NCI-H524 treated with DMSO at 0.1 percent for 48 hours (cell line): Measurements from ENCODE around the gene FAM120B.
"Not testable (repeated sequence)": the region's sequence is repeated elsewhere in the genome, so short reads cannot be mapped to it uniquely, and the experiment has no call there.

ENCODE experiments used
- DNase-seq: peaks from one replicate; lab custom pipeline; 2025; lab: John Stamatoyannopoulos, UW

The FAM120B gene

GRCh38 chr6:170388113-170388512 lies 81.6 kb downstream of the FAM120B start:
- DNase-seq, result no peak

DNA sequence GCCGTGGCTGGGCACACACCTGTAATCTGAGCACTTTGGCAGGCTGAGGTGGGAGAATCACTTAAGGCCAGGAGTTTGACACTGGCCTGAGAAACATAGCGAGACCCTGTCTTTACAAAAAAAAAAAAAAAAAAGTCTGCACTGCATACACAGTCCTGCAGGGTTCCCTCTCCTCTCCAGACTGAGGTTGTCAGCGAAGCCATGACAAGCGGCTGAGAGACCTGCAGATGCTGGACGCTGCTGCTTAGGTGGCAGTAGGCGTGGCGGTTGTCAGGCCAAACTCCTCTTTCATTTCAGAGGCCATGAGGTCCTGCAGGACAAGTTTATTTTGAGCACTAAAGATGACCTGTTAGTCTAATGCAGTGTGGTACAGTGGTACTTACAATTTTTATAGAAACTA lies 86.5 kb downstream of the FAM120B start:
- DNase-seq, result no peak

DNA sequence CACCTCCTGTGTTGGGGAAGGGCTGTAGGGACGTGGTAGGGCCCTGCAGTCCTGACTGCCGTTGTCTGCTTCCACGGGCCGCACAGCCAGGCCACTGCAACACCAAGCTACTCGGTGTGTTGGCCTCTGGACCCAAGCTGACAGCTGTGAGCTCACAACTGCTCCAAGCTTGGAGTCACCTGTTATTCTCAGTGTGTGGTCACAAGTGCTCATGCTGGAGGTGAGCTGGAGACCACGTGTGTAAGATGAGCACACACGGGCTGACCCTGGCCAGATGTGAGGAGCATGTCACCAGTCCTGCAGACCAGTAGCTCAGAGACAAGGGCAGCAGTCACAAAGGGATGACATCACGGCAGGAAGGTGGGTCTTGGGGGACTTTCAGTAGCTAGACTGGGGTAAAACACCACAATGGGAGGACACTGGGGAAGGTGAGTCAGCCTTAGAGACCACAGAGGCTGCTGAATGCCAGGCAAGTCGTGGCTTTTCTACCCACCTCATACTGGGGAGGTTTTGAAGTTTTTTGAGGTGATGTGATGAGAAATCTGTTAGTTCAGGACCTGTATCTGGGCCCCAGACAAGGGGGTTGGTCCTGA lies 87.3 kb downstream of the FAM120B start:
- no peak for DNase-seq

- DNase-seq, result no peak
Measured at GRCh38 chr6:170394980-170395379, 88.4 kb downstream of the FAM120B start.

- DNase-seq, result not testable (repeated sequence)
Measured at GRCh38 chr6:170398743-170399369, 92.3 kb downstream of the FAM120B start.

DNA sequence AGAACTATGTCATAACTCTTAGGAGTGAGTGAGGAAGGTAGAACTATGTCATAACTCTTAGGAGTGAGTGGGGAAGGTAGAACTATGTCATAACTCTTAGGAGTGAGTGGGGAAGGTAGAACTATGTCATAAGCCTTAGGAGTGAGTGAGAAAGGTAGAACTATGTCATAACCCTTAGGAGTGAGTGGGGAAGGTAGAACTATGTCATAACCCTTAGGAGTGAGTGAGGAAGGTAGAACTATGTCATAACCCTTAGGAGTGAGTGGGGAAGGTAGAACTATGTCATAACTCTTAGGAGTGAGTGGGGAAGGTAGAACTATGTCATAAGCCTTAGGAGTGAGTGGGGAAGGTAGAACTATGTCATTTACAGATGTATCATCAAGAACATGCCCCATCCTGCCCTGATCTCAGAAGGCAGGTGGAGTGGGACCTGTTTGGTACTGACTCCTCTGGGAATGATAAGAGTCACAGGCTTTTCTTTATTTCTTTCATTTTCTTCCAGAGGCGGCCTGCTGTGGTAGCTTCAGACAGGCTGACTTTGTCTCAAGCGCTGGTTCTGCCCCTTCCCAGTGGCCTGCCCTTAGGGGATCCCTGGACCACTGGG lies 93.5 kb downstream of the FAM120B start:
- DNase-seq, result not testable (repeated sequence)

DNA sequence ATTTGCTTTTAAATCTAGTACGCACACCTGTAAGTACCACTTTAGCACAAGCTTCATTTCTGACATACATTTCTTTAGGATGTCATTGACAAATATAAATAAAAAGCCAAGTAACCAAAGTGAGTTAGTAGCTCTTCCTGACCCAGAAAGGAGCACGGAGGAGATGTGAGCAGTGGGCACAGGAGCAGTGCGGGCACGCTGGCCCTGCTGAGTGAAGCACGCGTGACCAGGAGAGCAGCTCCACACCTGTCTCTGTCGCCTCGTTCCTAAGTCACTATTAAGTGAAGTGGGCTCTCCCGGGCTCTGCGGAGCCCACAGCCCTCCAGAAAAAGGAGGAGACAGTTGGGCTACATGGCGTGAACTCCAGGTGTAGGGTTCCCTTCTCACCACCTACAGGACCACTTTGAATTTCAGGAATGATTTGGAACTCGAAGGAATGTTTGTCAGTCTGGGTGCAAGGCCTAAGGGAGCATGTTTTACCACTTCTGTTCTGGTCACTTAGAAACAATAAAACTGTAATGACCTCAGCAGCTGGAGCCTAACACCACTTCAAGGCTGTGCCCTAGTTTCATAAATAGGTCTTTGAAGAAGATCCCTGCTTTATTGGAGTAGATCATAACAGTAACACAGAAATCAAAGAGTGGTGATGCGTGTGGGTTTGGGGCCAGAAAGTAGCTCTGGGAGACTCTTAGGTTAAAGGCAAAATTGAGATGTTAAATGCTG lies 95.9 kb downstream of the FAM120B start:
- no peak for DNase-seq

DNA sequence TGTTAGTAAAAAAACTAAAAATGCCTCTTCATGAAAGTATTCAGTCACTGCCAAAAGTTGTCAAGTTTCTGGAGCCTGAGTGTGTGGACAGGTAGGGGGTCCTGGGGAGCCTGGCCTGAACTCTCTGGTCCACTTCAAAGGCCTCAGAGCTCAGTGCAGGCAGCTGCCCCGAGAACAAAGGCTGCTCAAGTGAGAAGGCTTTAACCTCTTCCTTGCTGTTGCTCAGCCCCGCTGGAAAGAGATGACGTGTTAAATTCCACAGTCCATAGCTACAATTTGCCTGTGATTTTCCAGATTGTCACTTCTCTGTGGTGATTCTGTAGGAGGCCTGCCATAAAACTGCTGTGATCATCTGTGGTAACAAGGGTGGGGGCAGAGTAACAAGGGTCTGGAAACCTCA lies 96.9 kb downstream of the FAM120B start:
- DNase-seq, result no peak

DNA sequence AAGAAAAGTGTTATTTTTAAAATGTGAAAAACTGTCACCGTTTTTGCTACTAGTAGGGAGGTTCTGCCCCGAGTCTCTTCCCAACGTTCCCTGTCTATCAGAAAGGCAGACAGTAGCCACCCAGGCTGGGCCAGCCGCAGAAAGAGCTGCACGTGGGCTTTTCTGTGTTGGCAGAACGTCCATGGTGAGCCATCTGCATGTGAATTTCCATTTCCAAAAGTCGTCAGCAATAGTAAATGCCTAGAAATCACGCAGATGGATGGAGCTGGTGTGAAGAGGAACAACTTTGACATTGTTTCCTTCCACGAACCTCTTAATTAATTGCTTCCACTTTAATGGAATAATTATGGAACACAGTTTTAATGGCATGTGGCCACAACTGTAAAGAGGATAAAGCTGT lies 97.5 kb downstream of the FAM120B start:
- no peak for DNase-seq

- DNase-seq, result no peak
Measured at GRCh38 chr6:170404697-170405096, 98.1 kb downstream of the FAM120B start.

DNA sequence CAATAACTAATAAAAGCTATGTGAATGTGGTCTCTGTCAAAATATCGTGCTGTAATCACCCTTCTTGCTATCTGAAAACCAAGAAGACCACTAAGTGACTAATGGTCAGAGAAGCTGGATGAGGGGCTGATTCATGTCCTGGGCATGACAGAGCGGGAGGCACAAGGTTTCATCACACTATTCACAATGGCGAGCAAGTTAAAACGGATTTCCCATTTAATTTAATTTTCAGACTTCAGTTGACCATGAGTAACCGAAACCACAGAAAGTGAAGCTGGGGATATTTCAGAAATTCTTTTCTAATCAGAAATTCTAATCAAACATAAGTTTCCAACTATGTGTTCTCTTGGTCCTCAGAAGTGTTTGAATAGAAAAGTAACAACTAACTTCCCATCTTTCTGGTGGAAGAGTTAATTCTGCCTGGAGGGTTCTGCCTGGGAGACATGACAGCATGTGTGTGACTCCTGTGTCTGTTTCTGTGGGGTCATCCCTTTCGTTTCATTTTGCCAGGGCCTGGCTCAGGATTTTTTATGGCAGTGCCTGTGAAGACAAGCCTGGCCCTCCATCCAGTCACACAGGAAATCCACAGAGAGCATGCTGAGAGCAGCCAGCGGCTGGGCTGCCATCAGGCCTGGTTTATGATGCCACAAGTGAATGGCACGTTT lies 98.9 kb downstream of the FAM120B start:
- no peak for DNase-seq

DNA sequence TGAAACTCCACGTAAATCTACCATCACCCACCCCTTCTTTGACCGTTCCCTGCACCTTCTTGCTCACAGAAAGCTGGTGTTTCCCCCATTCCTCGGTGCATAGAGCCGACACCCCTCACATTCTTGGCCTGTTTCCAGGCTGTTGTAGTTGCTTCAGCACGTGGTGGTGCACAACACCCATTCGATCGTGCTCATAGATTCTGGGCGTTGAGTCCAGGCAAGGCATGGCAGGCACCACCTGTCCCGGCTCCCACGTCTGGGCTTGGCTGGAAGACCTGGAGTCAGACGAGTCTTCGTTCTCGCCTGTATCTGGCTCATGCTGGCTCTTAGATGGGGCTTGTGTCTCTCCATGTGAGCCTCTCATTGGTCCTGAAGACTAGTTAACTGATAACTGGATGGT lies 100.6 kb downstream of the FAM120B start:
- no peak for DNase-seq

- DNase-seq, result no peak
Measured at GRCh38 chr6:170407932-170408331, 101.4 kb downstream of the FAM120B start.

GRCh38 chr6:170409746-170410145 lies 103.2 kb downstream of the FAM120B start:
- DNase-seq, result not testable (repeated sequence)

- DNase-seq, result no peak
Measured at GRCh38 chr6:170410241-170410640, 103.7 kb downstream of the FAM120B start.

DNA sequence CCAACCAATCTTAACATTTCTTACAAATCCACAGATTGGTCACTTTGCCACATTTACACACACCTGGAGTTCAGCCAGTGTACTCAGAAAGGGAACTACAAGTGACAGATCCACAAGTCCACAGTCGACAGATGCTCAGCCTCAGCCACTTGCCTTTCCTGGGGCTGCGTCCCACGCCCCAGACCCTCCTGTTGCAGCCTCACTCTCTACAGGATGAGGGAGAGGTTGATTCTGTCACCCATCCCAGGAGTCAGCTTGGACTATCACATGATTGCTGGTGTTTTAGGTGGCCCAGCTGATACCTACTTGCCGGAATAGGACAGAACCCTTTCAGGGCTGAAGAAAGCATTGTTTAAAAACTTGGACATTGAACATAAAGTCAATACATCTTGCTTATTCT lies 108.8 kb downstream of the FAM120B start:
- DNase-seq, result no peak

- no peak for DNase-seq
Measured at GRCh38 chr6:170416303-170416702, 109.7 kb downstream of the FAM120B start.

- DNase-seq, result no peak
Measured at GRCh38 chr6:170416959-170417606, 110.5 kb downstream of the FAM120B start.

DNA sequence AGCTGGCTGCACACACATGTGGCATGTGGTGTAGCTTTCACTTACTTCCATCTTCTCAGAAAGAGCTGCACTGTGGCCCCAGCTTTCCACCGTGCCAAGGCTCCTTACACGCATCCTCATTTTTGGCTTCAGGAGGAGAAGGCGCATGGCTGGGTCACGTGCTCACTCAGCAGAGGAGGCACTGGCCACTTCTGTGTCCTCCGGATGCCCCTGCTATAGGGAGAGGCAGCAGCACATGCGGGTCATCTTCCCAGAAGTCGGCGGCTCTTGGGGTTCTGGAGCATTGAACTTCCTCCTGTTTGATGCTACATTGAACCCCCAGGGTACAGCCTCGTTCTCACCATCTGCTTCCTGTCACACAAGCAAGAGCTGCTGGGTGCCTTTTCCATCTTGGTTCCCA lies 111.3 kb downstream of the FAM120B start:
- DNase-seq, result no peak

DNA sequence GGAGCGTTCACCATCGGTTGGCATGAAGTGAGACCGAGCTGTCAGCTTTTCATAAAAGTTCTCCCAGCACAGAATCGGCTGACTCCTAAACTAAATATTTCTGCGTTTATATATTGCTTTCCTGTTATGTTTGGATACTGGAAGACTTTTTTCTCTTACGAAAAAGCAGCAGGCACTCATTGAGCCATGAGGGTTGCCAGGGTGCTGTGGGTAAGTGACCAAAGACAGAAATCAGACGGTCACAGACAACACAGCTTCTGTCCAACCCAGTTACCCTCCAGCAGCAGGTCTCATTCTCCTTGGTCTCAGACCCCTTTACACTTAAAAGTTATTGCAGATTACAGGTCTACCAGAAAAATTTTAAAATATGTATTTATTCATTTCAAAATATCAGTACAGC lies 113.7 kb downstream of the FAM120B start:
- no peak for DNase-seq

DNA sequence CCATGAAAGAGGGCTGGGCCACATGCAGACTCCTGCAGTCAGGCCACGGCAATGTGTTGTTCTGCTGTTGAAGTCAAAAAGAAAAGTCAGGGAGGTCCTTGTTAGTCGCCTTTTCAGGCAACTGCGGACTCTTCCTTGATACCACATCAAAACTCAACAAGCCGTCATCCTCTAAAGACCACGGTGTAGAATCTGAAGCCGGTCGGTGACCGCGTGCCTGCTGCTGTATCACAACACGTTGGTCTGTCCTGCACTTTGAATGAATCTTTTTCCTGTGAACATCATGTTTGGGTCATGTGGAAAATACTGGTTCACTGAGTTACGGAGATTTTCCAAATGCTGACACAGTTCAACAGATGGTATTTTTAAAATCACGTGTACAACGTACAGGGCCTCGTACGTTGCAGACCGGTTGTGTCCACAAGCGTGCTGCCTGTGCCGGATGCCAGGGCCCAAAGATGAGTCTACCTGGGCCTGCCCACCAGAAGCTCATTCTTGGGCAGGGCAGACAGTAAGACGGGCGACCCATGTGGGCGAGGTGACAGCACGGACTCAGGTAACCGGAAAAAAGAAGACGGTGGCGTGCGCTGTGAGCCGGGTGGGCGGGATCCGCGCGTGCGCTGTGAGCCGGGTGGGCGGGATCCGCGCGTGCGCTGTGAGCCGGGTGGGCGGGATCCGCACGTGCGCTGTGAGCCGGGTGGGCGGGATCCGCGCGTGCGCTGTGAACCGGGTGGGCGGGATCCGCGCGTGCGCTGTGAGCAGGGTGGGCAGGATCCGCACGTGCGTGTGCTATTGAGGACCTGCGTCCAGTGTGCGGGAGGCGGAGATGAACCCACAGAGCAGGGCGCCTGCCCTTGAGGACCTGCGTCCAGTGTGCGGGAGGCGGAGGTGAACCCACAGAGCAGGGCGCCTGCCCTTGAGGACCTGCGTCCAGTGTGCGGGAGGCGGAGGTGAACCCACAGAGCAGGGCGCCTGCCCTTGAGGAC lies 114.5 kb downstream of the FAM120B start:
- no peak for DNase-seq
